Activated CD8-positive, alpha-beta memory T cell treated with anti-CD3 and anti-CD28 coated beads, Interleukin-2, amount 10 ng/mL, durations not matched to agents 7 days and 5 days (primary cell): Measurements from ENCODE around the gene SAPCD2. TPM values are rescaled to one million over a fixed set of nuclear protein-coding genes. Genes with fewer than 3 reads are reported as not detected.

ENCODE experiments used
- ATAC-seq: fragments of 150-1000 bp; cut with Tn5 transposase; one replicate; pipeline ENCODE4 v1.10.0; 2021; ENCODE audit warnings: moderate library complexity
- CTCF ChIA-PET: fragments of 350-600 bp; sonication (Branson Sonifier 250); formaldehyde crosslinking; loops from one replicate; lab custom pipeline; 2021; ENCODE audit warnings: antibody characterized with exemption; lab: Charles Lee
- DNase-seq: peaks from one replicate; pipeline ENCODE4 v3.0.0-alpha.2; 2020
- H3K27ac Mint-ChIP-seq: one replicate; pipeline ENCODE4 v1.8.0; 2021; ENCODE audit warnings: mild to moderate bottlenecking, mixed read lengths
- H3K27me3 Mint-ChIP-seq: one replicate; pipeline ENCODE4 v1.8.0; 2021; ENCODE audit warnings: mixed read lengths
- H3K36me3 Mint-ChIP-seq: one replicate; pipeline ENCODE4 v1.8.0; 2021; ENCODE audit warnings: mild to moderate bottlenecking, mixed read lengths
- H3K4me1 Mint-ChIP-seq: one replicate; pipeline ENCODE4 v1.8.0; 2021; ENCODE audit warnings: mixed read lengths
- H3K4me3 Mint-ChIP-seq: one replicate; pipeline ENCODE4 v1.8.0; 2021; ENCODE audit warnings: mild to moderate bottlenecking, moderate library complexity, mixed read lengths
- H3K9me3 Mint-ChIP-seq: one replicate; pipeline ENCODE4 v1.8.0; 2022; ENCODE audit warnings: low read depth, mixed read lengths
- total RNA-seq, 2 experiments: library from RNA; stranded (reverse); gene quantifications; one replicate each; pipeline ENCODE4 v1.2.3, GENCODE V29; 2021

The SAPCD2 gene
- total RNA-seq, 2 experiments from 2014 or later: 31.9 to 40.1 TPM

GRCh38 chr9:137015540-137015930 lies 54.8 kb downstream of the SAPCD2 start:
- Mint-ChIP-seq H3K27me3 (no peaks in the 10 kb centered on the region), H3K4me3 (no peak overlapping the region), H3K9me3 (no peaks in the 10 kb centered on the region), H3K4me1 (peaks cover 2% of the 10 kb centered on the region), H3K36me3 (peaks cover 1% of the 10 kb centered on the region), H3K27ac (no peak overlapping the region)
- CTCF ChIA-PET: interaction anchor here (2.6 kb wide), 1 partner anchor 13 kb away, joined by 8 read pairs; the partner anchor contains the start of gene ABCA2
- ATAC-seq (no peak), DNase-seq (no peak)

- Mint-ChIP-seq H3K27ac (no peak overlapping the region), H3K4me3 (no peak overlapping the region), H3K27me3 (no peaks in the 10 kb centered on the region), H3K9me3 (no peaks in the 10 kb centered on the region), H3K36me3 (peaks cover 1% of the 10 kb centered on the region), H3K4me1 (peaks cover 3% of the 10 kb centered on the region)
- no peak for DNase-seq
- no peak for ATAC-seq
- CTCF ChIA-PET: interaction anchor here (1.0 to 2.6 kb wide), 2 partner anchors 14 to 22 kb away, joined by 3 to 8 read pairs; partner anchors contain the start of gene ABCA2
Observed at GRCh38 chr9:137014776-137015539, 55.4 kb downstream of the SAPCD2 start.

GRCh38 chr9:137014166-137014565 lies 56.2 kb downstream of the SAPCD2 start:
- no peak for DNase-seq
- H3K4me3 Mint-ChIP-seq: no peak overlapping the region
- ATAC-seq: no peak
- no peaks in the 10 kb centered on the region for H3K9me3 Mint-ChIP-seq
- no peak overlapping the region for H3K27ac Mint-ChIP-seq
- H3K36me3 Mint-ChIP-seq: peaks cover 1% of the 10 kb centered on the region
- H3K4me1 Mint-ChIP-seq: peaks cover 3% of the 10 kb centered on the region
- CTCF ChIA-PET: interaction anchor here (0.7 to 2.6 kb wide), 3 partner anchors 14 to 32 kb away, joined by 3 to 8 read pairs (median 3); partner anchors contain the start of gene ABCA2
- H3K27me3 Mint-ChIP-seq: no peaks in the 10 kb centered on the region

GRCh38 chr9:137013571-137013940 lies 56.8 kb downstream of the SAPCD2 start:
- Mint-ChIP-seq H3K4me3 (no peak overlapping the region), H3K4me1 (peaks cover 2% of the 10 kb centered on the region), H3K27me3 (no peaks in the 10 kb centered on the region), H3K9me3 (no peaks in the 10 kb centered on the region), H3K36me3 (peaks cover 1% of the 10 kb centered on the region), H3K27ac (no peak overlapping the region)
- CTCF ChIA-PET: interaction anchor here (0.7 kb wide), 1 partner anchor 33 kb away, joined by 3 read pairs; no protein-coding TSS in a partner anchor
- DNase-seq (no peak), ATAC-seq (no peak)

GRCh38 chr9:137012694-137013570 lies 57.4 kb downstream of the SAPCD2 start:
- H3K4me3 Mint-ChIP-seq: no peak overlapping the region
- no peaks in the 10 kb centered on the region for H3K9me3 Mint-ChIP-seq
- no peak overlapping the region for H3K27ac Mint-ChIP-seq
- no peak for DNase-seq
- no peaks in the 10 kb centered on the region for H3K27me3 Mint-ChIP-seq
- CTCF ChIA-PET: no interaction called here
- no peak for ATAC-seq
- H3K4me1 Mint-ChIP-seq: peaks cover 1% of the 10 kb centered on the region
- peaks cover 1% of the 10 kb centered on the region for H3K36me3 Mint-ChIP-seq

Other genes starting within 250 kb of the SAPCD2 start
- 1 to 10 TPM; 3.9 to 4.4 TPM for gene AJM1, start 228.1 kb downstream of the SAPCD2 start, total RNA-seq
- gene PHPT1, start 221.1 kb downstream of the SAPCD2 start, total RNA-seq: 100 to 1,000 TPM in 1 of 2 experiments, 10 to 100 TPM in 1; 96.8 to 116 TPM
- 10 to 100 TPM; 13.4 to 15.5 TPM for gene MAMDC4, start 218.2 kb downstream of the SAPCD2 start, total RNA-seq
- gene EDF1, start 204.2 kb downstream of the SAPCD2 start, total RNA-seq: 100 to 1,000 TPM; 283 to 360 TPM
- 10 to 100 TPM; 58.4 to 67.6 TPM for gene TRAF2, start 184.0 kb downstream of the SAPCD2 start, total RNA-seq
- 100 to 1,000 TPM; 106 to 107 TPM for gene FBXW5, start 125.8 kb downstream of the SAPCD2 start, total RNA-seq
- gene C8G, start 125.3 kb downstream of the SAPCD2 start, total RNA-seq: 1 to 10 TPM in 1 of 2 experiments, not detected in 1; 1.7 TPM
- gene LCN12, start 118.3 kb downstream of the SAPCD2 start, total RNA-seq: 1 to 10 TPM in 1 of 2 experiments, under 1 TPM in 1; 0.68 to 1.2 TPM
- 1 to 10 TPM; 1.2 to 3.2 TPM for gene PTGDS, start 93.1 kb downstream of the SAPCD2 start, total RNA-seq
- under 1 TPM in 1 of 2 experiments, not detected in 1; 0.09 TPM for gene LCNL1, start 87.6 kb downstream of the SAPCD2 start, total RNA-seq
- gene PAXX, start 78.1 kb downstream of the SAPCD2 start, total RNA-seq: 10 to 100 TPM; 68.6 to 94.8 TPM
- gene CLIC3, start 74.0 kb downstream of the SAPCD2 start, total RNA-seq: 1 to 10 TPM; 3.8 to 7.8 TPM
- gene ABCA2, start 42.3 kb downstream of the SAPCD2 start, total RNA-seq: 10 to 100 TPM; 30.0 to 73.6 TPM
- 1 to 10 TPM in 1 of 2 experiments, under 1 TPM in 1; 0.68 to 2.8 TPM for gene FUT7, start 38.5 kb downstream of the SAPCD2 start, total RNA-seq
- gene NPDC1, start 24.4 kb downstream of the SAPCD2 start, total RNA-seq: 10 to 100 TPM; 30.4 to 55.6 TPM
- gene ENTPD2, start 16.5 kb downstream of the SAPCD2 start, total RNA-seq: not detected
- 10 to 100 TPM; 32.6 to 35.3 TPM for gene UAP1L1, start 7.0 kb upstream of the SAPCD2 start, total RNA-seq
- 10 to 100 TPM; 43.8 to 60.6 TPM for gene MAN1B1, start 16.4 kb upstream of the SAPCD2 start, total RNA-seq
- 100 to 1,000 TPM; 271 to 321 TPM for gene DPP7, start 44.2 kb upstream of the SAPCD2 start, total RNA-seq
- not detected for gene GRIN1, start 68.6 kb upstream of the SAPCD2 start, total RNA-seq
- under 1 TPM in 1 of 2 experiments, not detected in 1; 0.30 TPM for gene LRRC26, start 99.5 kb upstream of the SAPCD2 start, total RNA-seq
- not detected for gene TMEM210, start 101.5 kb upstream of the SAPCD2 start, total RNA-seq
- 10 to 100 TPM; 59.8 to 69.7 TPM for gene ANAPC2, start 118.0 kb upstream of the SAPCD2 start, total RNA-seq
- 10 to 100 TPM; 80.2 to 91.3 TPM for gene SSNA1, start 118.1 kb upstream of the SAPCD2 start, total RNA-seq
- gene TPRN, start 130.2 kb upstream of the SAPCD2 start, total RNA-seq: 10 to 100 TPM; 11.1 to 13.3 TPM
- gene TMEM203, start 135.1 kb upstream of the SAPCD2 start, total RNA-seq: 10 to 100 TPM; 32.2 to 36.9 TPM
- gene NDOR1, start 135.1 kb upstream of the SAPCD2 start, total RNA-seq: 10 to 100 TPM; 50.1 to 50.6 TPM
- gene RNF208, start 151.7 kb upstream of the SAPCD2 start, total RNA-seq: 1 to 10 TPM; 2.9 to 3.0 TPM
- gene CYSRT1, start 154.6 kb upstream of the SAPCD2 start, total RNA-seq: under 1 TPM; 0.53 to 0.89 TPM
- not detected for gene RNF224, start 156.9 kb upstream of the SAPCD2 start, total RNA-seq
- not detected for gene SLC34A3, start 160.3 kb upstream of the SAPCD2 start, total RNA-seq
- gene TUBB4B, start 170.7 kb upstream of the SAPCD2 start, total RNA-seq: 100 to 1,000 TPM; 353 to 375 TPM
- gene STPG3, start 180.7 kb upstream of the SAPCD2 start, total RNA-seq: not detected
- 10 to 100 TPM; 70.8 to 75.3 TPM for gene NELFB, start 184.8 kb upstream of the SAPCD2 start, total RNA-seq
- 10 to 100 TPM; 10.9 to 13.3 TPM for gene TOR4A, start 207.2 kb upstream of the SAPCD2 start, total RNA-seq
- gene NRARP, start 231.7 kb upstream of the SAPCD2 start, total RNA-seq: 1 to 10 TPM; 1.6 to 4.5 TPM